ENCODE measurements around the gene PLCG1.

GRCh38 chr20:41134362-41135186 is 2.8 kb upstream of the PLCG1 start:
- no peak for TF ChIP-seq CTCF (IDR thresholded peaks at IDR 0.05 in 8 of 11, conservative IDR thresholded peaks at IDR 0.05 in 3 of 11)
- no peak for TF ChIP-seq POLR2A (IDR thresholded peaks at IDR 0.05)
